NCI-H2107 treated with DMSO at 0.1 percent for 48 hours (cell line): ENCODE measurements around the gene KIF16B.
A peak's percentile ranks its signal among the peaks of the same experiment; 100 is the strongest.

ENCODE experiments used
- DNase-seq: peaks from one replicate; lab custom pipeline; 2025; ENCODE audit not compliant: unreplicated experiment; lab: John Stamatoyannopoulos, UW

KIF16B gene

DNA sequence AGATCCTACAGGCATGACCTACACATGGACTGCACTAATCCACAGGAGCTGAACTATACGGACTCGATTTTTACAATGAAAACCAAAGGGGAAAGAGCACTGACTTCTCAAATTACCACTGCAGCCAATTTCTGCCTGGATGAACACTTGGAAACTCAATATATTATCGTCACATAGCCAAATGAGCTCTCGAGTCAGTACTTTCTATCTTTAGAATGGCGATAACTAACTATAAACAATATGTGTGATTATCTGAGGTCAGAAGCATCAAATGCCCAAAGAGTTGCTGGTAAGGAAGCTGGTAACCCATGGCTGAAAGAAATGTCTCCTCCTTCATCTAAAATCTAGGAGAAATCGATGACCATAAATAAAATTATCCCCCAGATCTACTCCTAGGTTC lies 86.7 kb downstream of the KIF16B start:
- DNase-seq: no peak

DNA sequence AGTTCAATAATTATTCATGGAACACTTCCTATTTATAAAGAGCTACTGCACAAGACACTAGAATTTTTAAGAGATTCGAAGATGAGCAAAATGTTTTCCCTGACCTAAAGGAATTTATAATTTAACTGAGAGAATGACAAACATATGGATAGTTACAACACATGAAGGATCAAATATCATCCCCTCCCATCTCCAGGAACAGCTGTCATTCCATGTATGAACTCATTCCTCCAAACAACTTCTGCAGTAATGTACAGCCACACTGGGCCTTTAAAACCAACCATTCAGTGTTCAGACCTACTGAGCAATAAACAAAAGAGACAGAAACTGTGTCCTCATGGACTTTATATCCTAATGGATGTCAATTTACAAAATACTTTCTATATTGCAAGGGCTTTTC lies 87.8 kb downstream of the KIF16B start:
- DNase-seq: no peak

DNA sequence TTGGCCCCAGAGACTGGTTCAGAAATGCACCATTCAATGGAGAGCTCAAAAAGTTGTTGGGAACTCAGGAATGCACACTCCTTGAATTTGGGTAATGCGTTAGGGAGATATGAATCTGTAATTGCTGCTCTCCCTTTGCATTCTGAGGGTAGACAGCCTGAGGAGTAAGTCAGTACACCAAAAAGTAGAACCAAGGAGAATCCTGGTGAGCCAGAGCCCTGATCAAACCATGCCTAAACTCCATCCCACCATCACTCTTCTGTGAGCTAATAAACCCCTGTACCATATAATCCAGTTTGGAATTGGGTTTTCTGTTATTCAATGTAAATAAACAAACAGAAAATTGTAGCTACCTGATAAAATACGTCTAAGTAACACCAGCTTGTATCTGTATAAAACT lies 90.2 kb downstream of the KIF16B start:
- DNase-seq: no peak

DNA sequence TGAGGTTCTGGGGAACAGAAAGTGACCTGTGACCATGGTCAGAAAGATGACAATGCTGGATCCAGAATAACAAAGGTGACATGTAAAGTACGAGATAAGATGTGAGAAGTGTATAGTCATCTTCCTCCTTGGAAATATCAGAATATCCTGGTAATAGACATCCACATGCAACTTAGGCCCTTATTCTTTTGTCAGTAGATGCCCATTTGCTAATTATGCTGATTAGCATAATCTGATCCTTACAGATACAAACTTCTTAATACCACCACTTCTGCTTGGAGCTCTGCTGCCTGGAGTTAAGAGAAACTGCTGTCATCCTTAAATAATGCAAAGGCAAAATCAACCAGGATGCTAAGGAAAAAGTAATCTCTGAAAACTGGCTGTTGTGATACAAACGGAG lies 91.3 kb downstream of the KIF16B start:
- no peak for DNase-seq

DNA sequence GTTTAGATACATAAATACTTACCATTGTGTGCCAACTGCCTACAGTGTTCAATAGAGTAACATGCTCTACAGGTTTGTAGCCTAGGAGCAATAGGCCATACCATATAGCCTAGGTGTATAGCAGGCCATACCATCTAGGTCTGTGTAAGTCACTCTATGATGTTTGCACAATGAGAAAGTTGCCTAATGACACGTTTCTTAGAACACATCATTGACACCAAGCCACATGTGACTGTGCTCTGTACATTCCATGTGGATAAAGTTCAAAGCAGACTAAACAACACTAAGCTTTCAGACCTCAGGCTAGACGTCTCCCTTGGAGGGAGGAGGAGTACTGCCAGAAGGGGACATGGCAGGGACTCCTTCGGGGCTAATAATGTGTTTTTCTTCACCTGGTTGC lies 93.6 kb downstream of the KIF16B start:
- no peak for DNase-seq

DNA sequence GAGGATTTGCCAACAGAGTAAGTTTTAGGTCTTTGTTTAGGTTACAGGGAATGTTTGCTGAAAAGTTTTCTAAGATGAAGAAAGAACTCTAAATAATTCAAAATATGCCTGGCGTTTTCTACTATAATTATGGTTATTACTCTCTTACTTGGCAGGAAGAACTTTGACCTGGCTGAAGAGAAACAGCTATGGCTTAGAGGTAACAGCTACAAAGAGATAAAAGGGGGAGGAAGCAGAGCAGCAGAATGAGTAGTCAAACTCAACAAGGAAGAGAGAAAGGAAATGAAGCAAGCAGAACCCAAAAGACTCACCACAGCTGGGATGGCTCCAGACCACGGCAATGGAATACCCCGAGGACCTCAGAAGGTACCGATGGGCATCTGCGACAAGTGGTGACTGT lies 95.6 kb downstream of the KIF16B start:
- DNase-seq: no peak

DNA sequence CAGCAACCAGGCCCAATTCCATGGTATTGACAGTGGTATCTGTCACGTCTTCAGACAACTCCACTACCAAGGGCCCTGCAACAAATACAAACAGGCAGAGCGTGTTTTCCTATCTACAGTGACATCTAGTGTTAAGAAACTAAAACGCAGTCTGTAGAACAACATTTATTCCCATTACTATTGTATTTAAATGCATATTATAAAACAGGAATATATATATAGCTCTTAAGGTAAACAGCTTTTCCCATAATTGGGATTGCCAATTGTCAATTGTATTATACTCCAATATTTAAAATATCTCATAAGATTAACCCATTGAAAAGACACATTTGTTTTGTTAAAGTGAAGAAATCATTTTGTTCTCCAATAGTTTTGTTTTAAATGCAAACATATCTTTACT lies 97.2 kb downstream of the KIF16B start:
- peak; percentile 36 for DNase-seq

DNA sequence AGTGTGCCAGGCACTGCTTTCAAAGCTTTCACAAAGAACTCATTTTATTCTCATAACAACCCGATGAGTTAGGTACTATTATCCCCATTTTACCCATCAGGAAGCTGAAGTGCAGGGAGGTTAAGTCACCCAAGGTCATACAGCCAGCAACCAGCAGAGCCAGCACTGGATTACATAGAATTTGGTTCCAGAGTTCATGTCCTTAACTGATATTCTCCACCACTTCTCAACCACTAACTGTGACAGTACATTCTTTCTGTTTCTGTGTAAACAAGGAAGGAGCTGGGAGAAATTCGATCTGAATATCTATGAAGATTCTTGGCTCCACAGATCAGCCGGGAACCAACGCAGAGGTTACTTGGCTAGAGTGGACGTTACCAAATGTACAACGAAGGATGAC lies 98.0 kb downstream of the KIF16B start:
- DNase-seq: peak; percentile 9

DNA sequence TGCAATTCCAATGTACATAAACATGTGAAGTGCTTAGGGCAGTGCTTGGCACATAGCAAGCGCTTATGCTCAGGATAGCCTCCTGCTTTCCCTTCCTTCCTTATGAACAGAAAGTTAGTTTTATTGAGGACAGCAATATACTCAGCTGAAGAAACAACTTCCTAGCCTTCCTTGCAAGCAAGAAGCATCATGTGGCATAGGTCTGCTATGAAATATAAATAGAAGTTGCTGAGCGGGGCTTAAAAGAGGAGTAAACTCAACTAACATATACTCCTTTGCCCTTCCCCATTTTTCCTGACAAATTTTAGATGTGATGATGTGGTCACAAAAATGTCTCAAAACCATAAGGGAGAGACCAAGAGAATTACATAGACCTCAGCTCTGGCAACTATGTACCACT lies 98.9 kb downstream of the KIF16B start:
- DNase-seq: no peak

DNA sequence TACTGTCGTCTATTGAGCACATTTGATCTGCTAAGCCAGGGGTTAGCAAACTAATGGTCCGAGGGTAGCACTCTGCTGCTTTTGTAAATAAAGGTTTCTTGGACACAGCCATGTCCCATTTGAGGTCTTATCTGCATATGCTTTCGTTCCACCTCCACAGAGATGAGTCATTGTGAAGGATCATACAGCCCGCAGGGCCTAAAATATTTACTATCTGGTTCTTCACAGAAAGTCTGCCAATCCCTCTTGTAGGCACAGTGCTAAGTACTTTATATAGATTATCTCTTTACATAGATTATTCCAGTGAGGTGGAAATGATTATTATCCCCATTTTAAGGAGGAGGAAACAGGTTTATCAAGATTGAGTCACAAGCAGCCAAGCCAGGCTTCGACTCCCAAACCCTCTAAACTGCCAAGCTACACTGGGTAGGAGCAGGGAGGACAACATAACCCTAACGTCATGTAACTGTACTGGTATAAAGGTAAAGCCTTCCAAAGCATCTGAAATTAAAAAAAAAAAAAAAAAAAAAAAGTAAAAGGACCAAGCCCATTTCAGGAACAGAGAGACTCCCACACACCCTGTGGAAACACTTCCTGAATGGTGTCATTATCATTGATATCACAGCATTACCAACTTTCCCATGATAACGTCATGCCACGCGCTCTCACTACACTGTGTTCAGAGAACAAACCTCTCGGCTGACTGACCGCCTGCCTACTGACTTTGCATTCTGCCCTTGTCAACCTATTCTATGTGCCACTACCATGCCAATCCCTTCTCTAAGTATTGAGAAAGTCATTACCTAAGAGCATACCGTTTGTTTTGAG lies 101.0 kb downstream of the KIF16B start:
- DNase-seq: no peak

DNA sequence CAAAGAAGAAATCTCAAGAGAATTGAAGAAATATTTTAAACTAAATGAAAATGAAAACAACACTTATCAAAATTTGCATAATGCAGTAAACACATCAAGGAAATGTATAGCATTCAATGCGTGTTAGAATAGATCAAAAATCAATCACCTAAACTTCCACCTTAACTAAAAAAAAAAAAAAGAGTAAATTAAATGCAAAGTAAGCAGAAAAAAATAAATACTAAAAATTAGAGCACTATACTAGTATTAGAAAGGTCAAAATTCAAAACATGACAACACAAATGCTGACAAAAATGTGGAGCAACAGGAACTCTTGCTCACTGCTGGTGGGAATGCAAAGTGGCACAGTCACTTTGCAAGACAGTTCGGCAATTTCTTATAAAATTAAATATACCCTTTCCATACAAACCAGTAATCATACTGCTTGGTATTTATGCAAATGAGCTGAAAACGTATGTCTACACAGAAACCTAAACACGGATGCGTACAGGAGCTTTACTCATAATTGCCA lies 103.8 kb downstream of the KIF16B start:
- no peak for DNase-seq

DNA sequence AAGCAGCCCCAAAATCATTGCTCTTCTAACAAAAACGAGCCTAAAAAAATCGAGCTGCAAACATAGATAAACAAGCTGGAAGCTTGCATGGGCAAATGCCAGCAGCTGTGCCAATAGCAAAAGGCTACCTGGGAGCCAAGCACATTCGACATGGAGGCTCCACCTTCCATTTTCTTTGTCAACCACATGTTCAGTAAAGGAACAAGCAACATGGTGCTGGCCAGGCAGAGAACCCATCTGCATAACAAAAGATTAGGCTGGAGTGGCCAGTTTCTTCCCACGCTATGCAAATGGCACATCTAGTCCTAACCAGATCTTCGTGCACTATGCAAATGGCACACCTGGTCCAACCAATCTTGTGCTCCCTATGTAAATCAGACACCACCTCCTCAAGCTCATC lies 110.5 kb downstream of the KIF16B start:
- no peak for DNase-seq

DNA sequence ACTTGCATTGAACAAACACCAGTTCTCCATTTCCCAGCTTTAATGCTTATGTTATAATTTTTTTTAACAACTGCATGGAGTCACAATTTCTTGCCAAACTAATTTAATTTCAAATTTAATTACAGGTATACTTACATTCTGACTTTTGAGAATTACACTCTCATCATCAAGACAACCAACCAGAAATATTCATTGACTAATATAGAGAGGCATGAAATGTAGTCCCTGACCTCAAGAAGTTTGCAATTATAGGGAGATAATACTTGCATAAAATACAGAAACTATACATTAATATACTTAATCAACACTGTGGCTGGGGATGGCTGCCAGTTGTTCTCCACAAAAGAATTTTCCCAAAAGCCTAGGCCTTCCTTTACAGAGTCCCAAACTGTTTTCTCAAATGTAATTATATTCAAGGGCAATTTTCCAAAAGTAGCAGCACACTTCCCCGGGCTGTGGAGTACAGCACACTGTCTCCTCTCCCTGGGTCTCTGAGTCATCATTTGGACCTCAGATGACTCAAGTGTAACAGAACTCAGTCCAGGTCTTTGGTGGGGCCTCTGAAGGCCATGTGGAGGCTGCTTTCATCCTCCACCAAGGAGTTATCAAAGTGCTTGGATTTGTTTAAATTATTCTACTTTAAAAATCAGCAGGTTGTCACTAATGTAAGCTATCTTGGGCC lies 114.1 kb downstream of the KIF16B start:
- no peak for DNase-seq

DNA sequence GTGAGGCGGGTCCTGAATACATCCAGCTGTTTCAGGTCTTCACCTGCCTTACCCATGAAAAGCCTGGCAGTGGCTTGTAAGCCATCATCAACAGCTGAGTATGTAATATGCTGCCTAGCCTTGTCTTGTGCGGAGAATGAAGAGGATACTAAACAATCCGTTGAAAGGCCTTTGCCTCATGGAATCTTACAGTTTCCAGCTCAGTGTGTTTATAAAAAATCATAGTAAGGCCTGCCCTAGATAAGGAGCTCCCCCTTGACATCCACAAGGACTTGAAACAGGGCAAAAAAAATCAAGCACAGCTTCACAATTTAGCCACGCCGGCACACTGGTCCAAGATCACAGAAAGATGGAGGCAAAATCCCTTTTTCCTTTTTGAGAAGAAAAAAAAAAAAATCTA lies 115.7 kb downstream of the KIF16B start:
- DNase-seq: no peak

DNA sequence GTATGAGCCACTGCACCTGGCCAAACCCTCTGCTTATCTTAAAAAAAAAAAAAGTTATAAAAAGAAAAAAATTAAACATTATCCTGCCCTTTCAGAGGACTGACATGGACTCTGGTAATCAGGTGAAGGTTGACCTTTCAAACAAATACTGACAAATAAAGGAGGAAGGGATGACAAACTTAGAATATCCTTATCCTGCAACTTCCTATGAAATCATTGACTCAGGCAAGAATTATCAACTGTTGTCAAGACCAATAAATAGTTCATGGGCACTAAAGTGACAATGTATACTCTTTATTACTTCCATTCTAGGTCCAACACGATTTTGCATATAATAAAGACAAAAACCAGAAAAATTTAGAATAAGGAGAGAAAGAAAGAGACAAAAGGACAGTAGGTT lies 117.9 kb downstream of the KIF16B start:
- DNase-seq: no peak

DNA sequence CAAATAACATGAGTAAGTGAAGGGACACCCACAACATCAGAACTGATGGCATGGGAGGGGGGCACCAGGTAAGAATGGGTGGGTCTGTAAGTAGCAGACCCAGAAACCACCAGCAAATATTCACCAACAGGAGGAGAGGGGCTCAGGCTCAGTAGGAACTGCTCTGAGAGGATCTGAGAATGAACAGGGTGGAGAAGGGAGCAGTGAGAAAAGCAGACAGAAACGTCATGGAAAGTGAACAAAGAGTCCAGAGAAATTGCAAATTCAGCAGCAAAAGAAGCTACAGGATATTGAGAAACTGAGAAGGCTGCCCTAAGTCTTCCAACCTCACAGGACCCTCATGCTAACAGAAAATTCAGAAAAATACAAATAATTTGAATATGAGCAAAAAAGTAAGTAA lies 121.3 kb downstream of the KIF16B start:
- no peak for DNase-seq

DNA sequence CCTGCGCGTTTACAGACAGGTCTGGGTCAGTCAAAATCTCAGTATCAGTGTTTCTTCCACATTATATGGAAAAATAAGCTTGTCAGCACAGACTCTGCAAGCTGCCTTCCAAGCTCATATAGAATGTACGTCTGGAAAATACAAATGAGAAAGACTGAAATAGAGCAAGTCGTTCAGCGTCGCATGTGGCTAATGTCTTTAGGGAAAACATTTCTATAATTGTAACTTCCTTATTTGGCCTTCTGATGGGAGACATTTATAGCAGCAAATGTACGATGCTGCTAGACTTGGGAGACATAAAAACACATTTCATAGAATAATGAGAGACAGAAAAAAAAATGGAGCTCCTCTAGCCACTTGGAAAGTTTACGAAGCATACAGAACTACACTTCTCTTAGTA lies 122.2 kb downstream of the KIF16B start:
- no peak for DNase-seq

DNA sequence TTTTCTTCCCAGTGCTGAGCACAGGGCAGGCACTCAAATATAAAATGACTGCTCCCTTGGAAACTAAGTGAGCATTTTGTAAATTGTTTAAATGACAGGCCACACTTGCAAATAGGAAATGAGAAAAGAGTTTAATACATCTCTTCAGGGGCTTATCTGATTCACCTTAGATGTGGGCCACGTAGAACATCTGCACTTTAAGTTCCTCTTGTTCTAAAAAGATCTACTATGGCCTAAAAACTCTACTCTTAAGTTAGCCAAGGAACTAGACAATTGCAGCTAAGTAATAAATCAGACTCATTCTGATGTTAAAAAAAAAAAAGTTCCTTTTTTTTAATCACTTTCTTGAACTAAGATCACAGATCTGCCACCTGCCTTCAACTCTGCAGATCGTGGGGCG lies 126.3 kb downstream of the KIF16B start:
- no peak for DNase-seq

DNA sequence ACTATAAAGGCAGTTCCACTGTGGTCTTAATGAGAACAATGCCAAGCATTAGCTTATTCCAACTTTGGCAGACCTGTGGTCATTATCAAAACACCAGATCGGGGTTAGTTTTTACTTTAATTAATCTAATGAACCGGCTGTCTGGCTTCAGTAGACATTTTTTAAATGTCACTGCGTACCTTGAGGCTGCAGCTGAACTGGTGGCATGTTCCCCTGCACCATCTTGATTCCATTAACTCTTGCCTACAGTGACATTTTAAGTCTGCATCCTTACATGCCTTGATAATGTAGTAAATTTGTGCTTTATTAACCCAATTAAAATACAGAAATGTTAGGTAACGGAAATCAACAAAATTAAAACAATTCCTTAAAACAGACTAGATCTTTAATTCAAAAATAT lies 127.0 kb downstream of the KIF16B start:
- no peak for DNase-seq

DNA sequence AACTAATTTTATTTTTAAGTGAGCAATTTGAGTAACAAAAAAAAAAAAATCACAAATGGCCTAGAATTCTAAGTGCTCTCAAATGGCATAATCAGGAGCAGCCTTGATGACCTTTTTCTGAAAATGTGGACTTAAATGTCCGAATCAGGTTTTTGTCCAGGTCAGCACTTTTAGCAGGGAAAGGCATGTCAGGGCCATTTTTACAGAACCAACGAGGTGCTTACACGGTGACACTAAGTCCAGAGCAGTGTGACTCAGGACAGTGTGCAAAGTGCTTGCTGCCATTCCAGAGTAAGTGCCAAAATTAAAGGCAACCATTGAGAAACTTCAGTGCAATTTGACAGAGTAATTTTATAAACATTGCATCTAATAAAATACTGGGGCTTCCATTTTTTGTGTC lies 127.8 kb downstream of the KIF16B start:
- no peak for DNase-seq

DNA sequence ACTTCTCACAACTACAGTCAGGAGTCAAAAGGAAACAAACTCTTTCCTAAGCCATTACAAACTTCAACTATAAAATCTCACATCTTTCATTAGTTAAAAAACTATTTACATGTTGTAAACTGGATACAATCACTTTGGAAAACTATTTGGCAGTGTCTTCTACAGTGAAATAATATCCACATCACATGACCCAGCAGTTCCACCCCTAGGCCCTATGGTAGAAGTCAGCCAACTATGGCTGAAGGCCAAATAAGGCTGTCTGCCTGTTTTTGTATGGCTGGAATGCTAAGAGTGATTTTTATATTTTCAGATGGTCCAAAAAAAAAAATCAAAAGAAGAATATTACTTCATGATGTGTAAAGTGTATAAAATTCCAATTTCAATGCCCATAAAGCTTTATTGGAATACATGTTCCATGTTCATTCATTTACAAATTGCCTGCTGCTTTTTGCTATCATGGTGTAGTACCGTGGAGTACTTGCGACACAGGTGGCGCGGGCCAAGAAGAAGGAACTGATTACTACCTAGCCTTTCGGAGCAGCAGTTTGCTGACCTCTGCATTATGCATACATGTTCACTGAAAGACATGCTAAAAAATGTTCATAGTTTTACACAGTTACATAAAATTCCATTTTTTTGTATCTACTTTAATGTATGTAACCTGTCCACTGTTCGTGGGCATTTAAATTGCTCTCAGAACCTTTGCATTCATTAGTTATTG lies 129.0 kb downstream of the KIF16B start:
- DNase-seq: no peak
